Heart left ventricle (tissue), 16 donors: ENCODE data around the gene CRYL1. TPM values are rescaled to one million over a fixed set of nuclear protein-coding genes. Genes with fewer than 3 reads are reported as not detected.

Experiments
- ATAC-seq, 4 donors: fragments of 200-7000 bp; cut with Tn5 transposase; one replicate each; pipeline ENCODE4 v1.9.1; 2020 to 2022; ENCODE audit warnings: moderate library complexity in 4 of 4, mild to moderate bottlenecking in 3 of 4, moderate number of reproducible peaks in 1 of 4
- DNase-seq, 5 donors: peaks; one replicate each; pipeline ENCODE4 v3.0.0-alpha.2; 2020
- H3K27ac ChIP-seq, 12 donors: fragments of 200-600 bp; sonication (generic) in 4 of 12; one replicate each; pipeline versions ENCODE4 v1.5.0 to v1.8.0; 2016 to 2022; ENCODE audit warnings: mild to moderate bottlenecking in 2 of 12
- H3K27me3 ChIP-seq, 9 donors: fragments of 200-600 bp; sonication (generic) in 2 of 9; one replicate each; pipeline versions ENCODE4 v1.5.1 to v1.8.0; 2016 to 2022; ENCODE audit warnings: mild to moderate bottlenecking in 3 of 9
- H3K36me3 ChIP-seq, 9 donors: fragments of 200-600 bp; sonication (generic) in 2 of 9; one replicate each; pipeline versions ENCODE4 v1.5.0 to v1.8.0; 2018 to 2022; ENCODE audit warnings: mild to moderate bottlenecking in 2 of 9
- H3K4me1 ChIP-seq, 12 donors: fragments of 200-600 bp; sonication (generic) in 4 of 12; one replicate each; pipeline versions ENCODE4 v1.5.0 to v1.8.0; 2016 to 2022; ENCODE audit warnings: mild to moderate bottlenecking in 3 of 12
- H3K4me3 ChIP-seq, 12 donors: fragments of 200-600 bp; sonication (generic) in 4 of 12; one replicate each; pipeline versions ENCODE4 v1.5.0 to v1.8.0; 2017 to 2022; ENCODE audit warnings: mild to moderate bottlenecking in 9 of 12, moderate library complexity in 4 of 12
- H3K9me3 ChIP-seq, 12 donors: fragments of 200-600 bp; sonication (generic) in 4 of 12; one replicate each; pipeline versions ENCODE4 v1.5.0 to v1.8.0; 2016 to 2022; ENCODE audit warnings: mild to moderate bottlenecking in 1 of 12
- POLR2A ChIP-seq, 2 donors: fragments of 450-650 bp; IDR thresholded peaks; one replicate each; pipeline ENCODE4 v1.6.1; 2017; ENCODE audit warnings: antibody characterized with exemption in 2 of 2, mild to moderate bottlenecking in 2 of 2, moderate library complexity in 2 of 2
- WGBS, 4 donors: extraction: QIAGEN DNeasy Blood & Tissue Kit in 2 of 4; methylation state at CpG; one replicate each; pipeline versions ENCODE4 v1.1.5 to v1.1.7; 2013 to 2018; 5-methylcytosine and 5-hydroxymethylcytosine counted together
- intact Hi-C, 10 donors: fragments of 100-400 bp; cut with DNase I; formaldehyde crosslinking; loops; one replicate each; pipeline versions ENCODE4 v1.11.1 to v1.14.2; 2022
- polyA plus RNA-seq, 2 donors: library from polyadenylated mRNA; stranded (reverse); fragments of 200-250 nt; gene quantifications; one replicate each; pipeline ENCODE4 v1.2.3, GENCODE V29; 2013
- total RNA-seq, 9 donors: library from RNA; depleted of rRNA in 2 of 9; stranded (reverse); fragments of >200 nt in 2 of 9; fragmentation: NEBNext Ultra II Directional in 3 of 9; extraction: Animal tissue kit (Norgen Biotek cat#: 25700) in 3 of 9; gene quantifications; one replicate each; pipeline versions ENCODE4 v1.1.0 to v1.2.4, GENCODE V29; 2016 to 2023
- TF ChIP-seq, protein P1 (sequence below), 12 donors: fragments of 200-600 bp; sonication (generic) in 4 of 12; IDR thresholded peaks; one replicate each; pipeline versions ENCODE4 v1.5.0 to v1.8.0; 2018 to 2022; ENCODE audit warnings: antibody characterized with exemption in 12 of 12, mild to moderate bottlenecking in 5 of 12
- donor health status: ischemic (EF 13 %, LVEDD 7.1; RV severe dilation, severe dysfunction).
- donor health status: healthy with polysubstance abuse.
- donor health status: DM: no; HTN: yes; CAD: no.
- donor health status: DM: no; HTN: no; CAD: no.
- donor health status: ischemic (EF 25% LVEDD 6.9; RV normal size, moderate dysfunction).
- donor health status: ischemic (EF 25% LVEDD 5.7; RV mildly dilated, moderate dysfunction).
- donor health status: healthy.
- donor health status: DM: yes; HTN: yes; CAD: no.
- donor health status: ischemic (EF 35%, LVEDD 5.7; RV mildly dilated, moderate dysfunction).
- donor health status: nonischemic (EF 11% LVEDD 7.7; RV severe dilation, severe dysfunction).
- donor health status: DM: yes; HTN: yes; CAD: no.
- donor health status: PGD.
- donor health status: ischemic (EF 29% LVEDD 5.4; RV normal size, mild dysfunction).
- donor health status: nonischemic (EF 23%, LVEDD 6.1; RV moderate dilation, normal function).

The CRYL1 gene
- total and polyA plus RNA-seq, 11 donors, result 10.7 to 36.5 (median 20.9) TPM

DNA sequence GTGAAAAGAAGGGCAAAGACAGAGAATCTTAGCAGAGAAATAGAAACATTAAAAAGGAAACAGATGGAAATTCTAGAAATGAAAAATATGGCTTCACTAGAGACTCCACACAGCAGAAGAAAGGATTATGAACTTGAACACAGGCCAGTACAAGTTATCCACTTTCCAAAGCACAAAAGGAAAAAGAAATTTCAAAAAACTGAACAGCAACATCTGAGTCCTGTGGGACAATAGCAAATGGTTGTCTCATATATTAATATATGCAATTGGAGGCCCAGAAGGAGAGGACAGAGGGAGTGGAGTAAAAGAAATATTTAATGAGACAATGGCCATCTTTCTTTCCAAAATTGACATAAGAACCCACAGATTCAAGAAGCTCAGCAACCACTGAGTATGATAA is 151.8 kb downstream of the CRYL1 start:
- H3K9me3 ChIP-seq, result no peaks in the 10 kb centered on the region
- H3K36me3 ChIP-seq, result no peaks in the 10 kb centered on the region
- ATAC-seq, result no peak
- intact Hi-C loops, result no loop called here
- no peak overlapping the region for H3K4me3 ChIP-seq
- TF ChIP-seq, protein P1, sequence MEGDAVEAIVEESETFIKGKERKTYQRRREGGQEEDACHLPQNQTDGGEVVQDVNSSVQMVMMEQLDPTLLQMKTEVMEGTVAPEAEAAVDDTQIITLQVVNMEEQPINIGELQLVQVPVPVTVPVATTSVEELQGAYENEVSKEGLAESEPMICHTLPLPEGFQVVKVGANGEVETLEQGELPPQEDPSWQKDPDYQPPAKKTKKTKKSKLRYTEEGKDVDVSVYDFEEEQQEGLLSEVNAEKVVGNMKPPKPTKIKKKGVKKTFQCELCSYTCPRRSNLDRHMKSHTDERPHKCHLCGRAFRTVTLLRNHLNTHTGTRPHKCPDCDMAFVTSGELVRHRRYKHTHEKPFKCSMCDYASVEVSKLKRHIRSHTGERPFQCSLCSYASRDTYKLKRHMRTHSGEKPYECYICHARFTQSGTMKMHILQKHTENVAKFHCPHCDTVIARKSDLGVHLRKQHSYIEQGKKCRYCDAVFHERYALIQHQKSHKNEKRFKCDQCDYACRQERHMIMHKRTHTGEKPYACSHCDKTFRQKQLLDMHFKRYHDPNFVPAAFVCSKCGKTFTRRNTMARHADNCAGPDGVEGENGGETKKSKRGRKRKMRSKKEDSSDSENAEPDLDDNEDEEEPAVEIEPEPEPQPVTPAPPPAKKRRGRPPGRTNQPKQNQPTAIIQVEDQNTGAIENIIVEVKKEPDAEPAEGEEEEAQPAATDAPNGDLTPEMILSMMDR (IDR thresholded peaks at IDR 0.05), result no peak
- no peak for TF ChIP-seq POLR2A (IDR thresholded peaks at IDR 0.05)
- H3K27ac ChIP-seq, result no peak overlapping the region
- no peak for DNase-seq
- H3K4me1 ChIP-seq, result no peaks in the 10 kb centered on the region
- peaks cover 0 to 6% (median 0%) of the 10 kb centered on the region in 9 donors for H3K27me3 ChIP-seq

GRCh38 chr13:20371825-20372224 is 153.8 kb downstream of the CRYL1 start:
- Histone ChIP-seq H3K4me1 (no peaks in the 10 kb centered on the region), H3K9me3 (no peaks in the 10 kb centered on the region), H3K36me3 (no peaks in the 10 kb centered on the region), H3K4me3 (no peak overlapping the region), H3K27ac (no peak overlapping the region), H3K27me3 (peaks cover 0 to 6% (median 0%) of the 10 kb centered on the region in 9 donors)
- TF ChIP-seq POLR2A (IDR thresholded peaks at IDR 0.05), result no peak
- TF ChIP-seq, protein P1 (IDR thresholded peaks at IDR 0.05), result no peak
- ATAC-seq (no peak), DNase-seq (no peak)
- intact Hi-C loops, result no loop called here
- WGBS, 4 donors, result 83 to 89% (median 87%) methylated on average over 4 of the region's 4 CpGs

GRCh38 chr13:20370815-20371421 is 154.7 kb downstream of the CRYL1 start:
- Histone ChIP-seq H3K4me3 (no peak overlapping the region), H3K36me3 (no peaks in the 10 kb centered on the region), H3K4me1 (no peaks in the 10 kb centered on the region), H3K27ac (no peak overlapping the region), H3K27me3 (peaks cover 0 to 6% (median 0%) of the 10 kb centered on the region in 9 donors), H3K9me3 (no peaks in the 10 kb centered on the region)
- DNase-seq (no peak), ATAC-seq (no peak)
- TF ChIP-seq, protein P1 (IDR thresholded peaks at IDR 0.05), result no peak
- no peak for TF ChIP-seq POLR2A (IDR thresholded peaks at IDR 0.05)
- 45 to 64% (median 60%) methylated on average over 2 of the region's 2 CpGs for WGBS, 4 donors
- intact Hi-C loops, result no loop called here

- ATAC-seq (no peak), DNase-seq (no peak)
- Histone ChIP-seq H3K9me3 (no peaks in the 10 kb centered on the region), H3K4me1 (no peaks in the 10 kb centered on the region), H3K27ac (no peak overlapping the region), H3K4me3 (no peak overlapping the region), H3K27me3 (peaks cover 0 to 8% (median 0%) of the 10 kb centered on the region in 9 donors), H3K36me3 (no peaks in the 10 kb centered on the region)
- TF ChIP-seq POLR2A (IDR thresholded peaks at IDR 0.05), result no peak
- TF ChIP-seq, protein P1 (IDR thresholded peaks at IDR 0.05), result no peak
- intact Hi-C loops, result no loop called here
- 81 to 89% (median 86%) methylated on average over 8 of the region's 8 CpGs for WGBS, 4 donors
These were observed 155.7 kb downstream of the CRYL1 start for GRCh38 chr13:20369886-20370361.
